OCI-LY3 (cell line): ENCODE data around the gene DNAJC17.

Experiments used
- EZH2phosphoT487 ChIP-seq: fragments of 200-600 bp; shearing (Covaris generic); IDR thresholded peaks from 2 replicates; pipeline ENCODE4 v1.6.1; 2018; ENCODE audit warnings: antibody characterized with exemption, mixed run types, low read depth
- TF ChIP-seq, protein P1 (sequence below): fragments of 200-600, 300-600 bp; sonication (generic); IDR thresholded peaks from 2 replicates; pipeline ENCODE4 v1.5.1; 2014; ENCODE audit warnings: antibody characterized with exemption, low read length, low read depth

DNA sequence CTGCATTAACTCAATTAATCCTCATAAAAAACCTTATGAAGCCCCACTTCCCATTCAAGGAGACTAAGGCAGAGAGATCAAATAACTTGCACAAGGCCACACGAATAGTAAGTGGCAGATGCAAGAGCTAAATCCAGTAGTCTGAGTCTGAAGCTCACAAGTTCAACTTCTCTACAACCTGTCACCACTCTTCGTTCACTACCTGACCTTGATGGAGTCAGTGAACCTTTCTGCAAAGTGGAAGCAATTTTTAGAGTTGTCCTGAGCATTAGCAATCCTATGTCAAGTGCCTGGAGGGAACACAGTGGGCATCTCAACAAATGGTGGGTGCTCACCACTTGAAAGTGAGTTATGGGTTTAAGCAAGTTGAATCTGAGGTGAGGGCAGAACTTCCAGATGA is 34.5 kb upstream of the DNAJC17 start:
- TF ChIP-seq, protein P1, sequence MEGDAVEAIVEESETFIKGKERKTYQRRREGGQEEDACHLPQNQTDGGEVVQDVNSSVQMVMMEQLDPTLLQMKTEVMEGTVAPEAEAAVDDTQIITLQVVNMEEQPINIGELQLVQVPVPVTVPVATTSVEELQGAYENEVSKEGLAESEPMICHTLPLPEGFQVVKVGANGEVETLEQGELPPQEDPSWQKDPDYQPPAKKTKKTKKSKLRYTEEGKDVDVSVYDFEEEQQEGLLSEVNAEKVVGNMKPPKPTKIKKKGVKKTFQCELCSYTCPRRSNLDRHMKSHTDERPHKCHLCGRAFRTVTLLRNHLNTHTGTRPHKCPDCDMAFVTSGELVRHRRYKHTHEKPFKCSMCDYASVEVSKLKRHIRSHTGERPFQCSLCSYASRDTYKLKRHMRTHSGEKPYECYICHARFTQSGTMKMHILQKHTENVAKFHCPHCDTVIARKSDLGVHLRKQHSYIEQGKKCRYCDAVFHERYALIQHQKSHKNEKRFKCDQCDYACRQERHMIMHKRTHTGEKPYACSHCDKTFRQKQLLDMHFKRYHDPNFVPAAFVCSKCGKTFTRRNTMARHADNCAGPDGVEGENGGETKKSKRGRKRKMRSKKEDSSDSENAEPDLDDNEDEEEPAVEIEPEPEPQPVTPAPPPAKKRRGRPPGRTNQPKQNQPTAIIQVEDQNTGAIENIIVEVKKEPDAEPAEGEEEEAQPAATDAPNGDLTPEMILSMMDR: no peak
- TF ChIP-seq EZH2phosphoT487: no peak
